Hypothalamus (tissue), 51 donors: ENCODE measurements around the gene MAD1L1.

Source experiments
- DNase-seq, 51 donors: peaks; one replicate each; lab custom pipeline; 2025; lab: John Stamatoyannopoulos, UW

MAD1L1 gene

DNA sequence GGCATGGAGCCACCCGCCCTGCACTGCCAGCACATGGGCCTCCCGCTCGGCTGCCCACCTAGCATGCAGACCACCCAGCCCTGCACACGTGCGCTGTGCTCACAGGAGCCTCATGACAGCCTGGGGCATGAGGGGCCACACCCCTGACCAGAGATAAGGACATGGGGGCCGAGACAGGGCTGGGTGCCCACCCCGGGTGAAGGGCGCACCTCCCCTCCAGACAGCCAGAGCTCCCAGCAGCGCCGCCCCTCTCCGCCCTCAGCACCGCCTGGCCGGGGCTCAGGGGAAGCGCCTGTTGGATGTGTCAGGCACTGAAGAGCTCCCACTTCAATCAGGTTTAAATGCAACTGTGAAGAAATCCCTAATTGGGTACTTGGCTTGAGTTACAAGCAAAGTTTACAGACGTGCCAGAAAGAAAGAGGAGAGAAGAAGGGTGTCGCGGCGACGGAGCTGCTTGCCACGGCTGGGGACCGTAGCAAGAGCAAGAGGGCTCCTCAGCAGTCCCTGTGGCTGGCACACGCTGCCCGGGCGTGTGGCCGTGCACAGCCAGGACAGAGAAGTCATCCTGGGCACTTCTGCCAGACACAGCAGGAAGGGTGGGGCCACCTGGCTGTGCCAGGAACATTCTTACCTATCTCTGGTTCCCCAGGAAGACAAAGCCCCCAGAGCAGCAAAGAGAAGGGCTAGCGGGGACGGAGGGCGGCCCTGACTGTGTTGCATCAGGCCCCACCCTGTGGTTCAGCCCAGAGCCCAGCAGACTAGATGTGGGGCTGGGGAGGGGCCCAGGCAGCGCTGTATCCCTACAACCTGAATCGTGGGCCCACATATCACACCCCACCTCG, 315.3 kb downstream of the MAD1L1 start:
- no peak for DNase-seq

DNA sequence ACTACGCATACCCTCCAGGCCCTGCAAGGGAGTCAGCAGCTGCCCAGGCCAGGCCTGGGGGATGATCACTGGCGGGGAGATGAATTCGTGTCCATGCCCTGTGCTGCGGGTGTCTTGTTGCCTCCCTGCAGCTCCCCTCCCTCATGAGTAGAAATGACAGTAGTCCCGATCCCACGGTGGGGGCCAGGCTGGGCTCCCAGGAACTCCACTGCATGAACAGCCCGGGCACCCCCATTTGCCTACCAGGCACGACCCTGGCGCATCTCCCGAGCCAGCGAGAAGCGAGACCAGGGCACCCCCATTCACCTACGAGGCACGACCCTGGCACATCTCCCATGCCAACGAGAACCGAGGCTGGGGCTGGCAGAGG, 316.2 kb downstream of the MAD1L1 start:
- DNase-seq = no peak

DNA sequence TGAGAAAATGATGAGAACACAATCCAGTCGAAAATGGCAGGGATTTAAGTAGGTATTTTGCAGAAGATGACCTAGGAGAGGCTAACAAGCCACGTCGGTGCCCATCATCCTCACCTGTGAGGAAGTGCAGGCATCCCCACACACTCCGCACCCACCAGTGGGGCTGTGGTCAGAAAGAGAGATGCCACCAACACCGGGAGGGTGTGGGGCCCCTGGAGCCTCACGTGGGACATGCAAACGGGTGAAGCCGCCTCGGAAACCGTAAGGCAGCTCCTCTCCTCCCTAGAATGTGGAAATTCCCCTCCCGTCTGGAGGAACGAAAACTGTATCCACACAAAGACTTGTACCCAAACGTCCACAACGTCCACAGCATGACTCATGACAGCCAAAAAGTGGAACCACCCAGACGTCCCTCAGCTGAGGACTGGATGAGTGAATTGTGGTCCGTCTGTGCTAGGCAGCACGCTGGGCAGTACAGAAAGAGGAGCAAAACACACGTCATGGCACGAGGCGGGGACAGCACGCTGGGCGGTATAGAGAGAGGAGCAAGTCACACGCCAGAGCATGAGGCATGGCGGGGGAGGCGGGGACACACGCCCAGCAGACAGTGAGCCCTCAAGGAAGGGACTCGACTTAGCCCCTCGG, 316.7 kb downstream of the MAD1L1 start:
- DNase-seq = no peak

DNA sequence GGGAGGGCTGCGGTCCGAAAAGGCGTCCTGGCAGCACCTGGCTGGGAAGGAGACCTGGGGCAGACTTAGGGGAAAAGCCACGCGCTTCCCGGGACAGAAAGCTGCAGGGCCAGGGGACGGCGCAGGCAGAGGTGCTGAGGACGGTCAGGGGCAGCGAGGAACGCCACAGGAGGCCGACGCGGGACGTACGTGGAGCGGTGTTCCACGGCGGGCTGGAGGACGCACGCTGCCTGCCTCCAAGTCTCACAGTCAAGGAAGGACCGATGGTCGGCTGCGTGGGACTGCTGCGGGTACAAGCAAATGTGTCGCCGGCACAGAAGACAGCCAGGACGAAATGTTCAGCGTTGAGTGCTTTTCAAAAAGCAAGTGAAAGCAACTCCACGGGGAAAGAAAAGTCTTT, 317.4 kb downstream of the MAD1L1 start:
- no peak for DNase-seq

DNA sequence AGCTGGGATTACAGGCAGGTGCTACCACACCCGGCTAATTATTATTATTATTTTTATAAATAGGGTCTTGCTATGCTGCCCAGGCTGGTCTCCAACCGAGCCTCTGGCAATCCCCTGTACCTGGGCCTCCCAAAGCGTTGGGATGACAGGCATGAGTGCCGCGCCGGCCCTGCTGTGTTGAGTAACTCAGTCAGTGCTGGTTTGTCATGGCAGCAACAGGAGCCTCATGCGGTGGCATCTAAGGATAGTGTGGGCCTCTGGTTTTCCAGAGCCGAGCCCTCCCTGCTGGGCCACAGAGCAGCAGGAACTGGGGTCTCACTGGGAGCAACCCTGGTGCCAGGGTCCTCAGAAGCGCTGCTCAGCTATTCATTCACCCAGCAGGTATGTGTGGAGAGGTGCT, 318.0 kb downstream of the MAD1L1 start:
- no peak for DNase-seq

DNA sequence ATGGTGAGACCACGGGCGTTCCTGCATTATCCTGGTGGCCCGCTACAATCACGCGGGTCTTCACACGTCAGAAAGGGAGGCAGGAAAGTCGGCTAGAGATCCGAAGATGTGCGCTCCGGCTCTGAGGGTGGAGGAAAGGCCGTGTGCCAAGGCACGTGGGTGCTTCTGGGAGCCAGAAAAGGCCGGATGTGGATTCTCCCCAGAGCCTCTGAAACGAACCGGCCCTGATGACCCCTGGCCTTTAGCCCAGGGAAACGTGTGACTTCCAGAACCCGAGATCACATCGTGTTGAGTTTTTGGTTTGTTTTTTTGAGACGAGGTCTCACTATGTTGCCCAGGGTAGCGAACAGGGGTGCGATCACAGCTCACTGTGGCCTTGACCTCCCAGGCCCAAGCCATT, 318.4 kb downstream of the MAD1L1 start:
- DNase-seq = no peak

DNA sequence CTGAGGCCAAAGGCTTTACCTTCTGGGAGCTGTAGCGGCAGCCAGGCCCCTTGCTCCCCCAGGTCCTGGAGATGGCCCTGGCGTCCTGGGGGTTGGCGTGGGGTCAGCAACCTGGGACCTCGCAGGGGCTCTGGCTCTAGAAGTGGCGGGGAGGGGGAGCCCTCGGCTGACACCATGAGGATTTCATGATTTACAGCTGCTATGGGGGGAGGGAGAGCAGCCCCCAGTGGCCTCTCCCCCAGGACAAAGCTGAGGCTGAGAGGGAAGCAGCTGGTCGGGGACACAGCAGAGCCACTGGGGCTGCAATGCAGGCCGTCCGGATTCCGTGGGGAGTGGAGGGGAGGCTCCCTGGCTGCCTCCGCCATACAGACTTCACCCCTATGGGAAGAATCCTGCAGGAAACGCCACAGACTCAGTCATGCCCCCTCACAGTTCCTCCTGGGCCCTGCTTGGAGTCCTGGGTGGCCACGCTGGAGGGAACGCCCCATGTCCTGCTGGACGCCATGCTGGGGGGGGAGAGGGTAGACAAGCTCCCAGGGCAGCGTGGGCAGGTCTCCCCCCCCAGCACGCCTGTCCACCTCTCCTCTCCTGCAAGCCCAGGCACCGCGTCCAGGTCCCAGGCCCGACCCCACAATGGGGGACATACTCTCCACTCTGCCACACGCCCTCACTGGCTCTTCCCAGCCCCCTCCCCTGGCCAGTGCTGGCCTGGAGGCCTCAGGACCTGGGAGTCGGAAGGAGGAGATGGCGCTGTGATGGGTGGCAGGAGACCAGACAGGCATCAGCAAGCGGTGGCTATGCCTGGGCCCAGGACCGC, 319.1 kb downstream of the MAD1L1 start:
- DNase-seq = no peak

DNA sequence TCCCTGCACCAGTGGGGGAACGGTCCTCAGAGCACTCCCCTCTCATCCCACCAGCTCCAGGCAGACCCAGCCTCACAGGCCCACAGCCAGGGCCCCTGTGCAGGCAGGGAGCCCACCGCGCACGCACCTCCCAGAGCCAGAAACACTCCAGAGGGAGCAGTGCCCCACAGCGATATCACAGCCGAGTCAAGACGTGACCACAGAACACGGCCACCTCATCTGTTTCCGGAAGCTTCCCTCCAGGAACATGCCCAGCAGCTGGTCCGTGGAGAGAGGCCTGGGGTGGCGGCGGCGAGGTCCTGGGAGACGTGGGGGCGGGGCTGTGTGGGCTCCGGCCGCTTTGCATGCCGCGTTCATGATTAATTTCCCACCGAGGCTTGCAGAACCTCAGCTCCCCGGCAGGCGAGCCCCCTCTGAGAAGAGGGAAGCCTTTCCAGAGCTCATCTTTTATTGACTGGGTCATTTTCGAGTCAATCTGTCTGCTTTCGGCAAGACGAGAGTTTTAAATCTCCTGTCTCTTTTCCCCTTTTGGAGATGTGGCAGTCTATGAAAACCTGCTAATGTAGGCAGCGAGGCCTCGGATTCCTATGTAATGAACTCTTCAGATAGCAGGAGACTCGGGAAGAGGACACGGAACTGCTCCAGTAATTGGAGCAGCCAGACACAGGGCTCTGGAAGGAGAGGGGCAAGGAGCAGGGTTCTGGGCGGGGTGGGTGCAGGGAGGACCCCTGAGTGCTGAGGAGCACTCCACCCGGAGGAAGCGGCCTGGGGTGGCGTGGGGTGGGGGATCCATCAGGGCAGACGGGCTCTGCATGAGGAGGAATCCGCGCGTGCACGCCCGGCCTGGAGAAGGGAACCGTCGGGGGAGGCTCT, 319.9 kb downstream of the MAD1L1 start:
- DNase-seq = no peak

DNA sequence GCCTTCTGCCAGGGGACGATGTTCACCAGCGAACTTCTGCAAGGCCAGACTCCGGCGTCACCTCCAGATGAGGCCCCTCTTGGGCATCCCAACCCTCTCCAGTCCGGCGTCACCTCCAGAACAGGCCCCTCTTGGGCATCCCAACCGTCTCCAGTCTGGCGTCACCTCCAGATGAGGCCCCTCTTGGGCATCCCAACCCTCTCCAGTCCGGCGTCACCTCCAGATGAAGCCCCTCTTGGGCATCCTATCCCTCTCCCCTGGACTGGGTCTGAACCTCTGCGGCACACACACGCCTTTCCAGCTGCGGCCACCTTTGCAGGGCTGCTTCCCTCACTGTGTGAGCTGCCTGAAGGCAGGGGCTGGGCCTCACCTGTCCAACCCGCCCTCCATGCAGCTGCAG, 321.2 kb downstream of the MAD1L1 start:
- no peak for DNase-seq

DNA sequence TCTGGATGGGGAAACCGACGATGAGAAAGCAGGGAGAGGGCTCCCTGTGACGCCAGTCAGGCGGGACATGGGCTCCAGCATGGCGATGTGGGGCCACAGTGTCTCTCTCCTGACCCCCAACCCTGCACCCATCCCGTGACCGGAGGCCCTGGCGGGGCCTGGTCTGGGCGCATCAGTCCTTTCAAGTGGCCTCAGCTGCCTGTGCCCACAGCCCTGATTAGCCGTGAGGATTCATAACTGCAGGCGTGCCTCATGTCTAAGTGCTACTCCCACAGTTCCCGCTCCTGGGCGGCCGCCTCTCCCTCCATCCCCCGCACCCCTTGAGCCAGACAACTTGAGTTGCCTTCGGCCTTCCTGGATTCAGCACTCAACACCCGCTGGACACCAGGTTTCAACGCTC, 321.9 kb downstream of the MAD1L1 start:
- no peak for DNase-seq

DNA sequence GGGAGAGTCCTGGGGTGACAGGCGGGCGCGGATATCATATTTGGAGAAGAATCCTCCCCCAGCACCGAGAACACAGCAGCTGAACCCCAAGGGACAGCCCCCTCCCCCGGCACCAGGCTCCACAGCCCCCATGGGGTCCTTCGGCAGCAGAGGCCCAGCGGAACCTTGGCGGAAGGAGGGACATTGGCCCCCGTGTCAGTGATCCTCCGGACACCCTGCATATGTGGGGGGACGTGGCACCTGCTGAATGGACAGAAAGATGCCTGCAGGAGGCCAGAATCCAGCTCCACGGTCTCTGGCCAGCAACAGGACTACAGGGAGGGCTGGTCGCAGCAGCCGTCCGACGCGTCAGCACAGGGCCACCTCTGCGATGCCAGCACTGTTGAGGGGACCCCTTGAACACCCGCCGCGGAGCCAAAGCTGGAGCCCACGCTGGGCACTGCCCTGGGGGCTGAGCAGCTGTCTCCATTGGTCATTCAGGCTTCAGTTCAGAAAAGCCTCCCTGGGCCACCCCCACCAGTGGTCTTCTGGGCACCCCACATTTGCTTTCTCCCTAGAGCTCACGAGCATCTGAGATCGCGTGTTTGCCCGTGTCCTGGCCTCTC, 322.6 kb downstream of the MAD1L1 start:
- no peak for DNase-seq

DNA sequence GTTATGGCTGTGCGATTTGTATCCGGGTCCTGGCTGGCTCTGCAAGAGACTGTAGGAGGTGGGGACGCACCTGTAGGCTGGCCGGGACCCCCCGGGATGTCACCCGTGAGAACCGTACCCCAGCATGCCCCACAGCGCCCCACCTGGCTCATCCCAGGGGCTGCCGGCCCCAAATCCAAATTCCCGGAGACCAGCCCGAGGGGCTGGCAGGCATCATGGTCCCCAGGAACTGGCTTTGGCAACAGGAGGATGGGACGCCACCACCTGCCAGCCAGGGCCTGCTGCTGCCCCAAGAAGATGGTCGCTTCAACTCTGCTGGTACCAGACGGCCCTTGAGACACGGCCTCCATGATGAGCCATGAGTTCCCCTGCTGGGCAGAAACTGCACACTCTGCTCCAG, 323.3 kb downstream of the MAD1L1 start:
- DNase-seq = no peak

DNA sequence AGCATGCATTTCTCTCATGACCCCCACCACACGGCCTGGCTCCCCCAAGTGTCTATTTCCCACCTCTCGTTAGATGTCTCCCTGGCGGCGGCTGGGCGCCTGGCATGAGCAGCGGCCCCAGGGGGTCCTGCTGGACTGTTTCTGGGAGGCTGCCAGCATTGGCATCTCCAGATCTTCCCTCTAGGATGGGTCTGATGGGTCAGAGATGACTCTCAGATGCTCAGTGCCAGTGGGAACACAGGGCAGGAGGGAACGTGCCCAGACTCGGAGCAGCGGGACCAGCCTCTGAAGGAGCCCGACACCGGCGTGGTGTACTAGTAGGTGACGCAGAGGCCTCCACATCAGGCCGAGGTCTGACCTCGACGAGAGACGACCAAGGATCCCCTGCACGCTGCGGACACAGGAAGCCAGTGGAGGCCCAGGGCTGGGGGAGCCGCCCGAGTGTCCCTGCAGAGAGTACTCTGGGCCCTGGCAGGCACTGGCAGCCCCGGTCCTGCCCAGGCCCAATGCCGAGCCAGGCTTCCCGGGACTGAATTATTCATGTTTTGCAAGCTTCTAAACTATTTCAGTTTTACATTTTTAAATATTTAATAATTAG, 323.8 kb downstream of the MAD1L1 start:
- DNase-seq = no peak

DNA sequence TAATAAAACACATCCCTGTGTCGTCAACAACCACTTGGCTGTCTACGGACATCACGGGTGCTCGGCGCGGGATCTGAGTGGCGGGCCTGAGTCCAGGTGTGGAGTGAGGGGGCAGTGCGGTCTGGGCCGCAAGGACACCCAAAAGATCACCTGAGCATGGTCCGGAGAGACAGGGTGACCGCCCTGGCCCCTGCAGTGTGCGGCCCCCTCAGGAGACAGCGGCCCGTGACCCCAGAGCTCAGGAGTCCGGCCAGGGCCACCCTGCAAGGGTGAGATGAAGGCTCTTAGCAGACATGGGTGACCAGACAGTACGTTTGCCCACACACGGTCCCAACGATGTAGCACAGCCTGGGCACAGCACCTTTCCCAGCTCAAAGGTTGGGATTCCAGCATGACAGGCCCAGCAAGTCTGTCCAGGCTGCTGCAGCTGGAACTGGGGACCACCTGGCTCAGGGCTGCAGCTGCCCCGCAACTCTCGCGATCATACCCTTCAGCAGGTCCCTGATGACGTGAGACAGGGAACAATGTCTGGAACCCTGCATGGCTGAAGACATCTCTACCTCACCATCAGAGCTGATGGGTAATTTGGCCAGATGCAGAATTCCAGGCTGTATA, 324.9 kb downstream of the MAD1L1 start:
- DNase-seq = no peak

DNA sequence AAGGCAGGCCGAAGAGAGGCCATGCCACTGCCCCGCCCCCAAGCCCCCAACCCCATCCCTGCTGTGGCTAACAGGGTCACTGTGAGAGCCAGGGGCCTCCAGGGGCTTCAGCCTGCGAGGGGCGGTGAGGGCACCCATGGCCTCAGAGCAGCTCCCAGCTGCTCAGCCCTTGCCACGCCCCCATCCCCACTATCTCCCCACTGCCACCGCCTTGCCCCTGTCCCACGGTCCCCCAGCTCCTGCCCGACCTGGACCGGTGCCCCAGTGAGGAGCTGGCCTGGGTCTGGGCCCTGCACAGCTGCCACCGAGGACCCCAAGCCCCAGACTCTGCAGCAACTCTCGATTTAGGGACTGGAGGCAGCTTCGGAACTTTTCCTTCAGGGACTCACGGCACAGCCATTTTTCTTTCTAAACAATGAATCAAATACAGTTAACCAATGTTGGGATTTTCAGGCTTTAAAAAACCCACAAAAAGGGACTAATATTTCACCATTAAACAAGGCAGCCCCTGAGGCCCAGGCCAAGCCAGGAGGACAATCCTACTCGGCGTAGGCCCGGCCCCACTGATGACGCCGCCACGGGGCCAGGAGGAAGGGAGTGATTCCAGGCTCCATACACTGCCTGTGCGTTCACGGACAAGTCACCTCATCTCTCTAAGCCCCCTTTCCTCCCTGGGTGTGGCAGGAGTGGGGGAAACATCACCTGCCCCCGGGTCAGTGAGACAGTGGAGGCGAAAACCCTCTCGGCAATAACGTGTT, 325.6 kb downstream of the MAD1L1 start:
- no peak for DNase-seq

DNA sequence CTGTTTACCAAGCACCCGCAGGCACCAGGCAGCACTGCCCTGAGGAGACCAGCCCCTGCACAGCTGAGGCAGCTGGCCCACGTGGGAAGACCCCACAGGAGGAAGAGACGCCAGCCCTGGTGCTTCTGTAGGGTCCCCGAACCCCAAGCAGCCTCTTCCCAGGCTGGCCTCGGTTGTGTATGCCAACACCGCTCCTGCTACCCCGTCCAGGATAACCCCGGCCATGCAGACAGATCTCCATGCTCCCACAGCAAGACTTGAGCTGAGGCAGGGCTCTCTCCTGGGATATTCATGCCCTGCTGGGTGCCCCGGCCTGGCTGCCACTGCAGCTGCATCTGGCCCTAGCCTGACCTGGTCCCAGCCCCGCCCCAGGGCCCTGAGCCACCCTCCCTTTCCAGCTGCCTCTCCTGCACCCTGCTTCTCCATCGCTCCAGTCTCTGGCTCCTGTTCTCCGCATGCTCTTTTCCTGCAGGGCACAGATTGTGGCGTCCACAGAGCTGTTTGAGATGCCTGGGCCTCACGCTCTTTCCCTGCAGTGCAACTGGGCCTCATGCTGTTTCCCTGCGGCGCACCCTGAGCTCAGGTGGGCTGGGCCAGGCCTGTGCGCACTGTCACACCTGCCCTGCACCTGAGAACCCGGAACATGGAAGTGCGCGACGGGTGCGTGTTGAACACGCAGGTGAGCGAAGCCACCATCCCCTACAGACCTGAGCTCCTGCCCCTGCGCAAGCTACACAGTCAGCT, 326.5 kb downstream of the MAD1L1 start:
- no peak for DNase-seq

DNA sequence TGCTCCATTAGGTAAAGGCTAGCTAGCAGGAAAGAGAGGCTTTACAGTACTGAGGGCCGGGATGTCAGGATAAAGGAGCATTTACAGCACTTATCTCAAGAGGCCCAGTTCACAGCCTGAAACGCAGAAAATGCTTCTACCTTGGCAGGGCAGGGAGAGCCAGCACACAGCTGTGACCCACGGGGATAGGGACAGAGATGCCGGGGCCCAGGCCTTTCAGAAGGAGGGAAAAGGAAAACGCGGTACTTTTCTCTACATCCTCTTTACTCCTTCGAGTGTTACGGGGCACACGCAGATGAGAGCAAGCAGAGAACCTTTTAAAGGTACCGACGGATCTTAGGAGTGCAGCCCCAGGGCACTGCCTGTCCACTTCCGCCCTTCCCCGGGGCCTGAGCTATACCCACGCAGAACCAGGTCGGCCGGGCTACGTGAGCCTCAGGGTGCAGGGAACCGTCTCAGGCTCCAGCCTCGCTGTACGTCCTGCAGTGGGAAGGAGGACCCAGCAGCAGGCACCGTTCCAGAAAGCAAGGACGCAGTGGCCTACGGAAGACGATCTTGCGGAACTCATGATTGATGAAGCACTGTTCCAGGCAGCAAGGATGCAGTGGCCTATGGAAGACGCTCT, 330.4 kb downstream of the MAD1L1 start:
- DNase-seq = no peak
